ENCODE results near the gene ZFYVE28.

ZFYVE28 gene

GRCh38 chr4:2269206-2269531, 149.3 kb downstream of the ZFYVE28 start:
- intact Hi-C loops (cut with DNase I), result no loop called here
- DNase-seq, result peak in 2 of 10 donors; percentile 80 to 82

GRCh38 chr4:2268357-2269205, 149.9 kb downstream of the ZFYVE28 start:
- intact Hi-C loops (cut with DNase I), result no loop called here
- DNase-seq, result peak in 1 of 10 donors; percentile 68

GRCh38 chr4:2267841-2268240, 150.6 kb downstream of the ZFYVE28 start:
- DNase-seq, result no peak
- intact Hi-C loops (cut with DNase I), result no loop called here

- intact Hi-C loops (cut with DNase I), result no loop called here
- DNase-seq, result no peak
Measured at GRCh38 chr4:2267320-2267811, 151.1 kb downstream of the ZFYVE28 start.

GRCh38 chr4:2266821-2267220, 151.6 kb downstream of the ZFYVE28 start:
- DNase-seq, result no peak
- intact Hi-C loops (cut with DNase I), result no loop called here

- DNase-seq, result peak in 1 of 10 donors; percentile 35
- intact Hi-C loops (cut with DNase I), result no loop called here
Measured at GRCh38 chr4:2266181-2266580, 152.3 kb downstream of the ZFYVE28 start.

GRCh38 chr4:2265113-2266110, 153.0 kb downstream of the ZFYVE28 start:
- intact Hi-C loops (cut with DNase I), result no loop called here
- peak in 2 of 10 donors; percentile 64 to 77 for DNase-seq

- DNase-seq, result peak in 5 of 10 donors; percentile 2 to 77 (median 55)
- intact Hi-C loops (cut with DNase I), result loop anchor here (5.0 kb wide), 2 partner anchors 153 to 273 kb away; partner anchors contain the start of genes CFAP99, FAM193A and ZFYVE28
Measured at GRCh38 chr4:2264481-2265041, 153.9 kb downstream of the ZFYVE28 start.

- intact Hi-C loops (cut with DNase I), result loop anchor here (5.0 kb wide), 2 partner anchors 153 to 273 kb away; partner anchors contain the start of genes CFAP99, FAM193A and ZFYVE28
- DNase-seq, result peak in 4 of 10 donors; percentile 5 to 74 (median 42)
Measured at GRCh38 chr4:2263926-2264321, 154.5 kb downstream of the ZFYVE28 start.

- DNase-seq, result peak in 1 of 10 donors; percentile 68
- intact Hi-C loops (cut with DNase I), result loop anchor here (5.0 kb wide), 2 partner anchors 154 to 274 kb away; partner anchors contain the start of genes CFAP99, FAM193A and ZFYVE28
Measured at GRCh38 chr4:2262944-2263250, 155.5 kb downstream of the ZFYVE28 start.

GRCh38 chr4:2262145-2262943, 156.1 kb downstream of the ZFYVE28 start:
- intact Hi-C loops (cut with DNase I), result loop anchor here (5.0 kb wide), 2 partner anchors 155 to 275 kb away; partner anchors contain the start of genes CFAP99, FAM193A and ZFYVE28

GRCh38 chr4:2261853-2262144, 156.6 kb downstream of the ZFYVE28 start, which contains the start of gene MXD4:
Gene MXD4, minus strand, starts transcription at chr4:2262109. Its CDS starts 129 bp downstream, at chr4:2261980.
- no peak for DNase-seq
- intact Hi-C loops (cut with DNase I), result loop anchor here (5.0 kb wide), 2 partner anchors 156 to 276 kb away; partner anchors contain the start of genes CFAP99, FAM193A and ZFYVE28

More at GRCh38 chr4:2262145-2262943, 156.1 kb downstream of the ZFYVE28 start:
- DNase-seq, result peak; percentile 97 to 100 (median 100)

- intact Hi-C loops (cut with DNase I), result loop anchor here (5.0 kb wide), 2 partner anchors 156 to 276 kb away; partner anchors contain the start of genes CFAP99, FAM193A and ZFYVE28
- DNase-seq, result peak in 9 of 10 donors; percentile 15 to 88 (median 29)
Measured at GRCh38 chr4:2261110-2261852, 157.2 kb downstream of the ZFYVE28 start.

GRCh38 chr4:2260344-2261109, 157.9 kb downstream of the ZFYVE28 start:
- intact Hi-C loops (cut with DNase I), result loop anchor here (5.0 kb wide), 2 partner anchors 157 to 277 kb away; partner anchors contain the start of genes CFAP99, FAM193A and ZFYVE28

GRCh38 chr4:2259541-2260343, 158.7 kb downstream of the ZFYVE28 start:
- peak in 8 of 10 donors; percentile 3 to 78 (median 13) for DNase-seq
- intact Hi-C loops (cut with DNase I), result loop anchor here (2.0 to 5.0 kb wide), 3 partner anchors 15 to 278 kb away; partner anchors contain the start of genes CFAP99, FAM193A and ZFYVE28

More at GRCh38 chr4:2260344-2261109, 157.9 kb downstream of the ZFYVE28 start:
- peak; percentile 3 to 81 (median 16) for DNase-seq

- DNase-seq, result peak in 9 of 10 donors; percentile 2 to 68 (median 14)
- intact Hi-C loops (cut with DNase I), result loop anchor here (2.0 kb wide), 1 partner anchor 14 kb away; no protein-coding TSS in a partner anchor
Measured at GRCh38 chr4:2259036-2259540, 159.4 kb downstream of the ZFYVE28 start.

Data from posterior cingulate gyrus (tissue), 11 donors.